Ovary (tissue), 3 donors: ENCODE data around the gene CLK3.

Source experiments
- CTCF ChIP-seq, 3 donors: fragments of 450-650 bp in 2 of 3; fragments of 200-600 bp in 1 of 3; IDR thresholded peaks; one replicate each; pipeline versions ENCODE4 v1.5.1 to v1.8.0; 2016 to 2022; ENCODE audit warnings: antibody characterized with exemption in 3 of 3, mild to moderate bottlenecking in 1 of 3
- EP300 ChIP-seq: sonication (generic); formaldehyde crosslinking; IDR thresholded peaks from one replicate; pipeline ENCODE4 v1.6.1; 2017; ENCODE audit warnings: antibody characterized with exemption
- donor health status: DM: no; HTN: no; CAD: no.

- TF ChIP-seq CTCF (IDR thresholded peaks at IDR 0.05) = no peak
- TF ChIP-seq EP300 = no peak
Observed at GRCh38 chr15:74667975-74668374, 52.3 kb downstream of the CLK3 start.
